ENCODE measurements around the gene HMSD.

The HMSD gene

GRCh38 chr18:63994783-63995399, 45.8 kb downstream of the HMSD start:
- DNase-seq (ENCODE audit: low read depth): peak; percentile 57

- DNase-seq (ENCODE audit: low read depth): no peak
Measured at GRCh38 chr18:63997041-63997440, 47.9 kb downstream of the HMSD start.

GRCh38 chr18:63997606-63998005, 48.5 kb downstream of the HMSD start:
- no peak for DNase-seq (ENCODE audit: low read depth)

- no peak for DNase-seq (ENCODE audit: low read depth)
Measured at GRCh38 chr18:63999871-64000270, 50.8 kb downstream of the HMSD start.

- DNase-seq (ENCODE audit: low read depth): no peak
Measured at GRCh38 chr18:64002581-64002980, 53.5 kb downstream of the HMSD start.

GRCh38 chr18:64009305-64009704, 60.2 kb downstream of the HMSD start:
- DNase-seq (ENCODE audit: low read depth): no peak

All from fibroblast of gingiva (primary cell).